Astrocyte (in vitro differentiated cells and primary cell): ENCODE data around the gene THAP3. TPM values are rescaled to one million over a fixed set of nuclear protein-coding genes. Genes with fewer than 3 reads are reported as not detected.

Experiments used
- DNase-seq: peaks from one replicate; pipeline ENCODE4 v3.0.0-alpha.2; 2010; ENCODE audit warnings: low read depth
- FAIRE-seq: peaks from 2 replicates; lab custom pipeline; 2011; peaks lifted over from hg19 to GRCh38; lab: Jason Lieb, UNC
- H2AFZ ChIP-seq: 2 replicates; pipeline ENCODE4 v1.6.0; 2012; ENCODE audit warnings: low read depth, low read length, inconsistent platforms
- H3K27ac ChIP-seq: 2 replicates; pipeline ENCODE4 v1.5.1; 2011; ENCODE audit warnings: low read depth, low read length, inconsistent platforms
- H3K27me3 ChIP-seq: 2 replicates; pipeline ENCODE4 v1.6.0; 2011; ENCODE audit warnings: low read length, inconsistent platforms; ENCODE audit not compliant: insufficient read depth
- H3K36me3 ChIP-seq: 2 replicates; pipeline ENCODE4 v1.5.1; 2011; ENCODE audit warnings: low read length, inconsistent platforms; ENCODE audit not compliant: insufficient read depth
- H3K4me1 ChIP-seq: 2 replicates; pipeline ENCODE4 v1.5.1; 2011; ENCODE audit warnings: low read length, inconsistent platforms; ENCODE audit not compliant: insufficient read depth
- H3K4me2 ChIP-seq: 2 replicates; pipeline ENCODE4 v1.6.0; 2012; ENCODE audit warnings: low read length, inconsistent platforms
- H3K4me3 ChIP-seq: 2 replicates; pipeline ENCODE4 v1.5.1; 2011; ENCODE audit warnings: low read depth, mild to moderate bottlenecking, low read length, inconsistent platforms; ENCODE audit not compliant: insufficient read depth
- H3K79me2 ChIP-seq: 2 replicates; pipeline ENCODE4 v1.6.0; 2012; ENCODE audit warnings: mild to moderate bottlenecking, low read length, inconsistent platforms; ENCODE audit not compliant: insufficient read depth
- H3K9ac ChIP-seq: 2 replicates; pipeline ENCODE4 v1.6.0; 2012; ENCODE audit warnings: mild to moderate bottlenecking, low read length, inconsistent platforms
- H3K9me3 ChIP-seq: 2 replicates; pipeline ENCODE4 v1.5.1; 2012; ENCODE audit warnings: low read depth, mild to moderate bottlenecking, low read length, inconsistent platforms; ENCODE audit not compliant: insufficient read depth
- H4K20me1 ChIP-seq: 2 replicates; pipeline ENCODE4 v1.6.0; 2012; ENCODE audit warnings: low read length, inconsistent platforms; ENCODE audit not compliant: insufficient read depth
- H3K27ac Mint-ChIP-seq: one replicate; pipeline ENCODE4 v1.8.0; 2021; ENCODE audit warnings: mild to moderate bottlenecking, mixed read lengths; ENCODE audit not compliant: unreplicated experiment
- H3K27me3 Mint-ChIP-seq: one replicate; pipeline ENCODE4 v1.8.0; 2021; ENCODE audit warnings: low read depth, mixed read lengths; ENCODE audit not compliant: unreplicated experiment
- H3K36me3 Mint-ChIP-seq: one replicate; pipeline ENCODE4 v1.8.0; 2021; ENCODE audit warnings: low read depth, mixed read lengths; ENCODE audit not compliant: unreplicated experiment
- H3K4me1 Mint-ChIP-seq: one replicate; pipeline ENCODE4 v1.8.0; 2021; ENCODE audit warnings: low read depth, mixed read lengths; ENCODE audit not compliant: unreplicated experiment
- H3K4me3 Mint-ChIP-seq: one replicate; pipeline ENCODE4 v1.8.0; 2021; ENCODE audit warnings: mild to moderate bottlenecking, moderate library complexity, mixed read lengths; ENCODE audit not compliant: unreplicated experiment
- H3K9me3 Mint-ChIP-seq: one replicate; pipeline ENCODE4 v1.8.0; 2021; ENCODE audit warnings: mild to moderate bottlenecking, mixed read lengths; ENCODE audit not compliant: unreplicated experiment
- CTCF ChIP-seq: IDR thresholded peaks from 2 replicates; pipeline ENCODE4 v1.5.1; 2011; ENCODE audit warnings: low read depth, mild to moderate bottlenecking, inconsistent platforms, low read length, moderate library complexity; ENCODE audit not compliant: insufficient read depth
- EZH2 ChIP-seq: IDR thresholded peaks from 2 replicates; pipeline ENCODE4 v1.6.1; 2012; ENCODE audit warnings: mild to moderate bottlenecking, low read length, inconsistent platforms; ENCODE audit not compliant: insufficient read depth
- total RNA-seq: library from RNA; stranded (reverse); gene quantifications from 2 replicates; pipeline ENCODE4 v1.2.1, GENCODE V29; 2021

THAP3 gene
- total RNA-seq, 1 donor from 2014 or later: 16.5 TPM

DNA sequence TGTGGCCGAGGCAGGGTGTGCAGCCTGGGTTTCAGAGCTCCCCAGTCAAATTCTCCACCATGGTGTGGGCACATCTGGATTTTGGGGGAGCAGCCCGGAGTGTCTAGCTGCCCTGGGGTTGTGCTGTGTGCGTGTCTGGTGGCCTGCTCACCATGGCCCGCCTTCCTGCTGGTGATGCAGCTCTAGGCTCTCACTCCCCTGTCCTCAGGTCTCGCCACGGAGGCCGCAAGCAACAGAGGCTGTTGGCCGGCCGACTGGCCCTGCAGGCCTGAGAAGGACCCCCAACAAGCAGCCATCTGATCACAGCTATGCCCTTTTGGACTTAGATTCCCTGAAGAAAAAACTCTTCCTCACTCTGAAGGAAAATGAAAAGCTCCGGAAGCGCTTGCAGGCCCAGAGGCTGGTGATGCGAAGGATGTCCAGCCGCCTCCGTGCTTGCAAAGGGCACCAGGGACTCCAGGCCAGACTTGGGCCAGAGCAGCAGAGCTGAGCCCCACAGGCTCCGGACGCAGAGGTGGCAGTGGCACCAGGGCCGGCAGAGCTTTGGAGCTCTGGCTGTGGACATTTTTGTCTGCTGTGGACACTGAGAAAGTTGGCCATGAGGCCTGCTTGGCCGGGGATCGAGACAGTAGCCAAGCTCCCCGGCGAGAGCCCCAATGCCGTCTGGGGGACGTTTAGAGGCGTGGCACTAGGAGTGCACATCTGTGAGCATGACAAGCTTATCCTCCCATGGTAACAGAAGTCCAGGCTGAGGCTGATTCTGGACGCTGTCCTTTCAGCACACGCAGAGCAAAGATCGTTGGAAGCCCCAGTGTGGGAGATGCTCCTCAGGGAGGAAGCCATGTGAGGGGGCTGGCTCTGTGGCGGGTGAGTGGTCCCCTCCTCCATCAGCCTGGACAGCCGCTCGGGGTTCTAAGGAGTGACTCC, 8.2 kb downstream of the THAP3 start:
- peaks cover 8% of the 10 kb centered on the region for H3K36me3 ChIP-seq
- no peak overlapping the region for H3K9ac ChIP-seq
- Mint-ChIP-seq H3K9me3 (no peaks in the 10 kb centered on the region), H3K27ac (no peak overlapping the region), H3K4me3 (no peak overlapping the region), H3K27me3 (no peaks in the 10 kb centered on the region), H3K4me1 (no peaks in the 10 kb centered on the region), H3K36me3 (peaks cover 20% of the 10 kb centered on the region)
- H4K20me1 ChIP-seq: peaks cover 16% of the 10 kb centered on the region
- TF ChIP-seq EZH2: no peak
- no peak for TF ChIP-seq CTCF
- no peak overlapping the region for H3K4me3 ChIP-seq
- H3K4me2 ChIP-seq: no peak overlapping the region
- no peak overlapping the region for H2AFZ ChIP-seq
- H3K27me3 ChIP-seq: no peaks in the 10 kb centered on the region
- peaks cover under 1% of the 10 kb centered on the region for H3K4me1 ChIP-seq
- H3K79me2 ChIP-seq: peaks cover 9% of the 10 kb centered on the region
- DNase-seq: no peak
- H3K9me3 ChIP-seq: no peaks in the 10 kb centered on the region
- no peak for FAIRE-seq
- H3K27ac ChIP-seq: no peak overlapping the region

DNA sequence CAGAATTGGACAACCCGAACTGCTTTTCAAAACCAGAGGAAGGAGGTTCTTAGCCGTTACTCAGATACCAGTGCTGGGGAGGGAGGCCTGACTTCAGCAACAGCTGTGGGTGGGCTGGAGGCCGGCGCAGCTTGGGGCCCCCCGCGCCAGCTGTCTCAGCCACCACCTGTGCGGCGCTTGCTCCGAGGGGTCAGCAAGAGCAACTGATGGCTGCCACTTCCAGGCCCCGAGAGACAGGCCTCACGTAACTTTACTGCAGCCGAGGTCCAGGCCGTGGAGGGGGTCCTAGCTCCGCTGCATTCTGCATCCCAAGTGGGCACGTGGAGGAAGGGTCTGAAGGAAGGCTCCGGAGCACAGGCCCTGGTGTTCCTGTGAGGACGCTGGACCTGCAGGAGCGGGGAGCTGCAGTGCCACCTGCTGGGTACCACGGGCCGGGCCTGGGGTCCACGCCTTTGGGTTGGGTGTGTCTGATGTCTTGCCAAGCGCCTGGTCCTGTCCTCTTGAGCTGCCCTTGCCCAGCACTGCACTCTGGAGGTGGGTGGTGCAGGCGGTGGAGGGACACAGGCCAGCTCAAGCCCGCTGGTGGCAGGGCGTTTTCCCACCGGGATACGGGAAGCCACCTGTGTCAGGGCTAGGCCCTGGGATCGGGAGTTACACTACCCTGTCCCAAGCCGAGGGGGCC, 9.8 kb downstream of the THAP3 start:
- Histone ChIP-seq H3K9ac (no peak overlapping the region), H3K9me3 (no peaks in the 10 kb centered on the region), H4K20me1 (peaks cover 5% of the 10 kb centered on the region), H3K4me3 (no peak overlapping the region), H2AFZ (no peak overlapping the region), H3K36me3 (peaks cover 10% of the 10 kb centered on the region), H3K27me3 (no peaks in the 10 kb centered on the region), H3K27ac (no peak overlapping the region), H3K4me1 (peaks cover 9% of the 10 kb centered on the region), H3K79me2 (no peaks in the 10 kb centered on the region), H3K4me2 (no peak overlapping the region)
- Mint-ChIP-seq H3K9me3 (no peaks in the 10 kb centered on the region), H3K27me3 (no peaks in the 10 kb centered on the region), H3K4me3 (no peak overlapping the region), H3K36me3 (peaks cover 21% of the 10 kb centered on the region), H3K4me1 (no peaks in the 10 kb centered on the region), H3K27ac (no peak overlapping the region)
- TF ChIP-seq EZH2: no peak
- peak; percentile 10 for TF ChIP-seq CTCF
- FAIRE-seq: no peak
- no peak for DNase-seq
